Fibroblast of lung (primary cell): Measurements from ENCODE around the gene KAT5. TPM values are rescaled to one million over a fixed set of nuclear protein-coding genes. Genes with fewer than 3 reads are reported as not detected.
"Not testable (repeated sequence)": the region's sequence is repeated elsewhere in the genome, so short reads cannot be mapped to it uniquely, and the experiment has no call there.

ENCODE experiments used
- DNase-seq, 2 donors: peaks; one replicate each; pipeline versions ENCODE4 v3.0.0 to v3.0.0-alpha.2; 2010; ENCODE audit warnings: low read depth in 2 of 2
- H2AFZ ChIP-seq: 2 replicates; pipeline ENCODE4 v1.5.1; 2012; ENCODE audit warnings: low read length, control low read depth, inconsistent platforms
- H3K27ac ChIP-seq: 2 replicates; pipeline ENCODE4 v1.5.1; 2011; ENCODE audit warnings: low read length, control low read depth; ENCODE audit not compliant: insufficient read depth
- H3K27me3 ChIP-seq: 2 replicates; pipeline ENCODE4 v1.5.1; 2011; ENCODE audit warnings: mild to moderate bottlenecking, low read length; ENCODE audit not compliant: control insufficient read depth, insufficient read depth
- H3K36me3 ChIP-seq: 2 replicates; pipeline ENCODE4 v1.5.1; 2011; ENCODE audit warnings: low read length; ENCODE audit not compliant: control insufficient read depth, insufficient read depth
- H3K4me1 ChIP-seq: 2 replicates; pipeline ENCODE4 v1.5.1; 2011; ENCODE audit warnings: low read length; ENCODE audit not compliant: control insufficient read depth, insufficient read depth; ENCODE audit errors: extremely low read depth
- H3K4me2 ChIP-seq: 2 replicates; pipeline ENCODE4 v1.5.1; 2011; ENCODE audit warnings: low read length, control low read depth; ENCODE audit not compliant: insufficient read depth; ENCODE audit errors: extremely low read depth
- H3K4me3 ChIP-seq, 4 experiments: fragments of 200-600 bp in 1 of 4; sonication (generic) in 1 of 4; replicated peaks in 1 of 4; 2 replicates each; pipeline ENCODE4 v1.5.1; 2011 to 2016; ENCODE audit warnings: low read length in 4 of 4, low read depth in 3 of 4, mild to moderate bottlenecking in 3 of 4, control low read depth in 2 of 4, inconsistent platforms in 1 of 4, mixed read lengths in 1 of 4; ENCODE audit not compliant: insufficient read depth in 1 of 4; ENCODE audit errors: control extremely low read depth in 1 of 4
- H3K79me2 ChIP-seq: 2 replicates; pipeline ENCODE4 v1.5.1; 2012; ENCODE audit warnings: mild to moderate bottlenecking, low read length, inconsistent platforms; ENCODE audit not compliant: control insufficient read depth, insufficient read depth
- H3K9ac ChIP-seq: 2 replicates; pipeline ENCODE4 v1.5.1; 2011; ENCODE audit warnings: mild to moderate bottlenecking, low read length, control low read depth; ENCODE audit not compliant: insufficient read depth
- H3K9me3 ChIP-seq: 2 replicates; pipeline ENCODE4 v1.5.1; 2012; ENCODE audit warnings: low read depth, low read length; ENCODE audit not compliant: control insufficient read depth, insufficient read depth
- H4K20me1 ChIP-seq: 2 replicates; pipeline ENCODE4 v1.5.1; 2011; ENCODE audit warnings: low read length; ENCODE audit not compliant: control insufficient read depth, insufficient read depth; ENCODE audit errors: extremely low read depth
- EZH2 ChIP-seq: IDR thresholded peaks from 2 replicates; pipeline ENCODE4 v1.5.1; 2012; ENCODE audit warnings: low read length, control low read depth, mild to moderate bottlenecking; ENCODE audit errors: missing control alignments
- polyA plus RNA-seq, 2 donors: library from polyadenylated mRNA; depleted of rRNA in 1 of 2; stranded (reverse) in 1 of 2; unstranded in 1 of 2; fragments of >200 nt; gene quantifications; 2 replicates each; pipeline ENCODE4 v1.2.1, GENCODE V29; 2011 to 2012; ENCODE audit warnings: missing spikeins in 1 of 2
- total RNA-seq: library from RNA; depleted of rRNA; stranded (reverse); fragments of >200 nt; gene quantifications from 2 replicates; pipeline ENCODE4 v1.2.1, GENCODE V29; 2014
- TF ChIP-seq, protein P1 (sequence below), 2 donors: IDR thresholded peaks in 1 of 2; conservative IDR thresholded peaks in 1 of 2; 1 replicate in 1 of 2; 2 replicates in 1 of 2; pipeline ENCODE4 v1.5.1; 2011 to 2012; ENCODE audit warnings: low read length in 2 of 2, control low read depth in 1 of 2, inconsistent platforms in 1 of 2, low read depth in 1 of 2, mild to moderate bottlenecking in 1 of 2

KAT5 gene
- total and polyA plus RNA-seq, 2 donors (not counting 1 experiment from before 2014, with no cell fraction given) = 27.8 to 50.4 TPM

DNA sequence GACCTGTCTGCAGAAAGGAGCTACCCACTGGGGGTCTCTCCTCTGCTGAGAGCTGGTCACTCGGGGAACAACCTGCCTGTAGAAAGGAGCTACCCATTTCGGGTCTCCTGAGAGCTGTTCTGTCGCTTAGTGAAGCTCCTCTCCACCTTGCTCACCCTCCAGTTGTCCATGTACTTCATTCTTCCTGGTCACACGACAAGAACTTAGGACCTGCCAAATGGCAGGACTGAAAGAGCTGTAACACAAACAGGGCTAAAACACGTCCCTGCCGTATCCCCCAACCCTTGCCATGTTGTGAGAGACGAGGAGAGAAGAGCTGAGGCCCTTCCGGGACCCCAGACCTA lies 32.6 kb downstream of the KAT5 start:
- Histone ChIP-seq H3K79me2 (no peaks in the 10 kb centered on the region), H3K9ac (no peak overlapping the region), H3K4me2 (no peak overlapping the region), H3K4me1 (no peaks in the 10 kb centered on the region), H3K9me3 (no peaks in the 10 kb centered on the region), H2AFZ (no peak overlapping the region), H3K27me3 (peaks cover 9% of the 10 kb centered on the region), H4K20me1 (no peaks in the 10 kb centered on the region), H3K27ac (no peak overlapping the region), H3K4me3 (no peak overlapping the region), H3K36me3 (no peaks in the 10 kb centered on the region)
- DNase-seq = no peak
- TF ChIP-seq, protein P1, sequence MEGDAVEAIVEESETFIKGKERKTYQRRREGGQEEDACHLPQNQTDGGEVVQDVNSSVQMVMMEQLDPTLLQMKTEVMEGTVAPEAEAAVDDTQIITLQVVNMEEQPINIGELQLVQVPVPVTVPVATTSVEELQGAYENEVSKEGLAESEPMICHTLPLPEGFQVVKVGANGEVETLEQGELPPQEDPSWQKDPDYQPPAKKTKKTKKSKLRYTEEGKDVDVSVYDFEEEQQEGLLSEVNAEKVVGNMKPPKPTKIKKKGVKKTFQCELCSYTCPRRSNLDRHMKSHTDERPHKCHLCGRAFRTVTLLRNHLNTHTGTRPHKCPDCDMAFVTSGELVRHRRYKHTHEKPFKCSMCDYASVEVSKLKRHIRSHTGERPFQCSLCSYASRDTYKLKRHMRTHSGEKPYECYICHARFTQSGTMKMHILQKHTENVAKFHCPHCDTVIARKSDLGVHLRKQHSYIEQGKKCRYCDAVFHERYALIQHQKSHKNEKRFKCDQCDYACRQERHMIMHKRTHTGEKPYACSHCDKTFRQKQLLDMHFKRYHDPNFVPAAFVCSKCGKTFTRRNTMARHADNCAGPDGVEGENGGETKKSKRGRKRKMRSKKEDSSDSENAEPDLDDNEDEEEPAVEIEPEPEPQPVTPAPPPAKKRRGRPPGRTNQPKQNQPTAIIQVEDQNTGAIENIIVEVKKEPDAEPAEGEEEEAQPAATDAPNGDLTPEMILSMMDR (conservative IDR thresholded peaks at IDR 0.05 in 1 of 2, IDR thresholded peaks at IDR 0.05 in 1 of 2; ENCODE audit: low read depth in 1 of 2, low read length in 2 of 2) = no peak
- no peak for TF ChIP-seq EZH2

- peaks cover 9% of the 10 kb centered on the region for H3K27me3 ChIP-seq
- DNase-seq = no peak
- no peak overlapping the region for H3K4me2 ChIP-seq
- H3K4me3 ChIP-seq = no peak overlapping the region
- no peak overlapping the region for H3K27ac ChIP-seq
- no peaks in the 10 kb centered on the region for H4K20me1 ChIP-seq
- H3K9me3 ChIP-seq = no peaks in the 10 kb centered on the region
- H3K36me3 ChIP-seq = no peaks in the 10 kb centered on the region
- no peaks in the 10 kb centered on the region for H3K79me2 ChIP-seq
- no peak for TF ChIP-seq EZH2
- TF ChIP-seq, protein P1 (conservative IDR thresholded peaks at IDR 0.05 in 1 of 2, IDR thresholded peaks at IDR 0.05 in 1 of 2; ENCODE audit: low read depth in 1 of 2, low read length in 2 of 2) = no peak
- no peak overlapping the region for H2AFZ ChIP-seq
- H3K4me1 ChIP-seq = no peaks in the 10 kb centered on the region
- H3K9ac ChIP-seq = no peak overlapping the region
These were observed 33.0 kb downstream of the KAT5 start for GRCh38 chr11:65745049-65745448.

GRCh38 chr11:65762169-65762568 lies 50.1 kb downstream of the KAT5 start:
- H4K20me1 ChIP-seq, DNase-seq, H3K4me1 ChIP-seq, H3K79me2 ChIP-seq, H2AFZ ChIP-seq, H3K4me3 ChIP-seq, H3K27me3 ChIP-seq, H3K9ac ChIP-seq, H3K36me3 ChIP-seq, H3K27ac ChIP-seq, H3K9me3 ChIP-seq, H3K4me2 ChIP-seq: not testable (repeated sequence)

DNA sequence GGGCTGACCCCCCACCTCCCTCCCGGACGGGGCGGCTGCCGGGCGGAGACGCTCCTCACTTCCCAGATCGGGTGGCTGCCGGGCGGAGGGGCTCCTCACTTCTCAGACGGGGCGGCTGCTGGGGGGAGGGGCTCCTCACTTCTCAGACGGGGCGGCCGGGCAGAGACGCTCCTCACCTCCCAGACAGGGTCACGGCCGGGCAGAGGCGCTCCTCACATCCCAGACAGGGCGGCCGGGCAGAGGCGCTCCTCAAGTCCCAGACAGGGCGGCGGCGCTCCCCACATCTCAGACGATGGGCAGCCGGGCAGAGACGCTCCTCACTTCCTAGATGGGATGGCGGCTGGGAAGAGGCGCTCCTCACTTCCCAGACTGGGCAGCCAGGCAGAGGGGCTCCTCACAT lies 50.8 kb downstream of the KAT5 start:
- H3K4me3 ChIP-seq, H3K27me3 ChIP-seq, H3K27ac ChIP-seq, H3K36me3 ChIP-seq, H3K79me2 ChIP-seq, H3K9me3 ChIP-seq, H3K4me1 ChIP-seq, H3K4me2 ChIP-seq, H3K9ac ChIP-seq, H4K20me1 ChIP-seq, DNase-seq, H2AFZ ChIP-seq: not testable (repeated sequence)
